ENCODE results near the gene GPR107. TPM values are rescaled to one million over a fixed set of nuclear protein-coding genes. Genes with fewer than 3 reads are reported as not detected.

GPR107 gene
- total and polyA plus RNA-seq, 12 donors, result 8.9 to 45.9 (median 30.8) TPM

DNA sequence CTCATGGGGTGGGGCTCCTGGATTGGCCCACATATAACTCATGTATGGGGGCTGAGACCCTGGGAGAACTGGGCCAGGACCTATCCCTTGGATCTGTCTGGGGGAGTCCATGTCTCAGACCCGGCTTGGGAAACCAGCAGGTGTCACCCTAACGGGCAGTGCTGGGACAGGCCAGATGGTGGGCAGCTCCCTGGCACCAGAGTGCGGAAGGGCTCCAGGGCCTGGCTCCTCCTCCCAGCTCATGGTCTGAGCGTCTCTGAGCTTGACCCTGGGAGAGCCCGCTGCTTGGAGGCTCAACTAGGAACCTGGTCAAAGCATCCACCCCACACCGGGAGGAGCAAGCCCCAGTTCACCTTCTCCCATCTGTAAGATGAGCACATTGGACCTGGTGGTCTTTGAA is 103.0 kb downstream of the GPR107 start:
- Histone ChIP-seq H3K36me3 (replicated peaks in 1 of 2) (no peaks in the 10 kb centered on the region), H3K4me3 (no peak overlapping the region), H3K9me3 (replicated peaks in 1 of 3) (no peaks in the 10 kb centered on the region), H3K4me1 (replicated peaks in 1 of 2) (no peaks in the 10 kb centered on the region), H3K27me3 (no peaks in the 10 kb centered on the region), H3K27ac (peak overlapping the region in 1 of 5 donors; percentile 40)
- TF ChIP-seq, protein P1, sequence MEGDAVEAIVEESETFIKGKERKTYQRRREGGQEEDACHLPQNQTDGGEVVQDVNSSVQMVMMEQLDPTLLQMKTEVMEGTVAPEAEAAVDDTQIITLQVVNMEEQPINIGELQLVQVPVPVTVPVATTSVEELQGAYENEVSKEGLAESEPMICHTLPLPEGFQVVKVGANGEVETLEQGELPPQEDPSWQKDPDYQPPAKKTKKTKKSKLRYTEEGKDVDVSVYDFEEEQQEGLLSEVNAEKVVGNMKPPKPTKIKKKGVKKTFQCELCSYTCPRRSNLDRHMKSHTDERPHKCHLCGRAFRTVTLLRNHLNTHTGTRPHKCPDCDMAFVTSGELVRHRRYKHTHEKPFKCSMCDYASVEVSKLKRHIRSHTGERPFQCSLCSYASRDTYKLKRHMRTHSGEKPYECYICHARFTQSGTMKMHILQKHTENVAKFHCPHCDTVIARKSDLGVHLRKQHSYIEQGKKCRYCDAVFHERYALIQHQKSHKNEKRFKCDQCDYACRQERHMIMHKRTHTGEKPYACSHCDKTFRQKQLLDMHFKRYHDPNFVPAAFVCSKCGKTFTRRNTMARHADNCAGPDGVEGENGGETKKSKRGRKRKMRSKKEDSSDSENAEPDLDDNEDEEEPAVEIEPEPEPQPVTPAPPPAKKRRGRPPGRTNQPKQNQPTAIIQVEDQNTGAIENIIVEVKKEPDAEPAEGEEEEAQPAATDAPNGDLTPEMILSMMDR (IDR thresholded peaks at IDR 0.05), result peak in 5 of 6 experiments; percentile 24 to 54 (median 44)
- no peak for TF ChIP-seq POLR2A (IDR thresholded peaks at IDR 0.05)
- peak in 6 of 7 donors; percentile 73 to 86 (median 84) for DNase-seq
- WGBS, 4 donors, result 30 to 53% (median 44%) methylated on average over 2 to 6 of the region's 6 CpGs
- intact Hi-C loops (cut with DNase I), result no loop called here

GRCh38 chr9:130157079-130157478 is 103.4 kb downstream of the GPR107 start:
- TF ChIP-seq, protein P1 (IDR thresholded peaks at IDR 0.05), result no peak
- no peak for TF ChIP-seq POLR2A (IDR thresholded peaks at IDR 0.05)
- peak in 2 of 7 donors; percentile 38 to 43 for DNase-seq
- intact Hi-C loops (cut with DNase I), result no loop called here

DNA sequence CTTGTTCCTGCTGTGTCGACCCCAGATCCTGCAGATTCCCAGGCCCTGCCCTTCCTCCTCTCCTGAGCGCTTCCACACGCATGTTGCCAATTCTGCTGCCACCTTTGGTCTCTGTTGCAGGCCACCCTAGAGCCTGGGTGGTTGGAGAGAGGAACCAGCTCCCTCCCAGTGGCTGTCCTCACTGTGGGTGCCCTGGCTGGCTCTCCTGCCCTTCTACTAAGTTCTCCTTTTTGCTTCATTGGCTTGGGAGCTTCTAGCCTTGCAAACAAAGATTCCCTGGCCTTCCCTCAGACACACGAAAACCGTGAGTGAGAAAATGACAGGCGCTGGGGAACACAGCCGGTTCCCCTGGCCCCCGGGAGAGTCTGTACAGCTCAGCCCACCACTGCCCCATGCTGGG is 104.3 kb downstream of the GPR107 start:
- 87 to 95% (median 94%) methylated on average over 7 to 8 of the region's 8 CpGs for WGBS, 4 donors
- no peaks in the 10 kb centered on the region for H3K36me3 ChIP-seq (replicated peaks in 1 of 2)
- no peak for TF ChIP-seq POLR2A (IDR thresholded peaks at IDR 0.05)
- TF ChIP-seq, protein P1 (IDR thresholded peaks at IDR 0.05), result no peak
- H3K4me1 ChIP-seq (replicated peaks in 1 of 2), result no peaks in the 10 kb centered on the region
- no peak for DNase-seq
- H3K9me3 ChIP-seq (replicated peaks in 1 of 3), result no peaks in the 10 kb centered on the region
- H3K27ac ChIP-seq, result no peak overlapping the region
- no peaks in the 10 kb centered on the region for H3K27me3 ChIP-seq
- H3K4me3 ChIP-seq, result no peak overlapping the region
- intact Hi-C loops (cut with DNase I), result no loop called here

More at GRCh38 chr9:130157079-130157478, 103.4 kb downstream of the GPR107 start:
- Histone ChIP-seq H3K9me3 (replicated peaks in 1 of 3) (no peaks in the 10 kb centered on the region), H3K4me3 (no peak overlapping the region), H3K27ac (peak overlapping the region in 1 of 5 donors; percentile 40), H3K4me1 (replicated peaks in 1 of 2) (no peaks in the 10 kb centered on the region), H3K36me3 (replicated peaks in 1 of 2) (no peaks in the 10 kb centered on the region), H3K27me3 (no peaks in the 10 kb centered on the region)
- 61 to 87% (median 73%) methylated on average over 6 to 7 of the region's 7 CpGs for WGBS, 4 donors

- TF ChIP-seq, protein P1 (IDR thresholded peaks at IDR 0.05), result no peak
- no peak for TF ChIP-seq POLR2A (IDR thresholded peaks at IDR 0.05)
- Histone ChIP-seq H3K36me3 (replicated peaks in 1 of 2) (no peaks in the 10 kb centered on the region), H3K4me3 (no peak overlapping the region), H3K4me1 (replicated peaks in 1 of 2) (no peaks in the 10 kb centered on the region), H3K9me3 (replicated peaks in 1 of 3) (no peaks in the 10 kb centered on the region), H3K27me3 (no peaks in the 10 kb centered on the region), H3K27ac (no peak overlapping the region)
- no peak for DNase-seq
- intact Hi-C loops (cut with DNase I), result no loop called here
- WGBS, 4 donors, result 77 to 84% (median 79%) methylated on average over 8 of the region's 8 CpGs
These were observed 105.4 kb downstream of the GPR107 start for GRCh38 chr9:130159057-130159456.
